Measurements from ENCODE around the gene CA5A. TPM values are rescaled to one million over a fixed set of nuclear protein-coding genes. Genes with fewer than 3 reads are reported as not detected.
"Not testable (repeated sequence)": the region's sequence is repeated elsewhere in the genome, so short reads cannot be mapped to it uniquely, and the experiment has no call there.

Gene CA5A
- total RNA-seq, 4 donors from 2014 or later: not detected

DNA sequence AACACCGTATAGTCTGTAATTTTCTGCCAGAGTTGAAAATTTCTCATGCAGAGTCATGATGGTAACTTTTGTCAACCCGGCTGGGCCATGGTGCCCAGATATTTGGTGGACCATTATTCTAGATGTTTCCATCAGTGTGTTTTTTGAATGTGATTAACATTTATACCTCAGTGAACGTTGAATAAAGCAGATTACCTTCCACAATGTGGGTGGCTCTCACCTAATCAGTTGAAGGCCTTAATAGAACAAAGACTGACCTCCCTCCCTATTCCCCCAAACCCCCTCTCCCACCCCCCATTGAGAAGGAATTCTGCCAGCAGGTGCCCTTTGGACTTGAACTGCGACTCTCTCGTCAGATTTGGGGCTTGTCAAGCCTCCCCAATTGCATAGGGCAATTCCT is 6.4 kb upstream of the CA5A start:
- no peaks in the 10 kb centered on the region for H3K27me3 ChIP-seq
- no peaks in the 10 kb centered on the region for H3K4me1 ChIP-seq
- no peak for DNase-seq
- no peaks in the 10 kb centered on the region for H3K9me3 ChIP-seq
- H3K27ac ChIP-seq: no peak overlapping the region
- no peaks in the 10 kb centered on the region for H3K36me3 ChIP-seq
- TF ChIP-seq, protein P1, sequence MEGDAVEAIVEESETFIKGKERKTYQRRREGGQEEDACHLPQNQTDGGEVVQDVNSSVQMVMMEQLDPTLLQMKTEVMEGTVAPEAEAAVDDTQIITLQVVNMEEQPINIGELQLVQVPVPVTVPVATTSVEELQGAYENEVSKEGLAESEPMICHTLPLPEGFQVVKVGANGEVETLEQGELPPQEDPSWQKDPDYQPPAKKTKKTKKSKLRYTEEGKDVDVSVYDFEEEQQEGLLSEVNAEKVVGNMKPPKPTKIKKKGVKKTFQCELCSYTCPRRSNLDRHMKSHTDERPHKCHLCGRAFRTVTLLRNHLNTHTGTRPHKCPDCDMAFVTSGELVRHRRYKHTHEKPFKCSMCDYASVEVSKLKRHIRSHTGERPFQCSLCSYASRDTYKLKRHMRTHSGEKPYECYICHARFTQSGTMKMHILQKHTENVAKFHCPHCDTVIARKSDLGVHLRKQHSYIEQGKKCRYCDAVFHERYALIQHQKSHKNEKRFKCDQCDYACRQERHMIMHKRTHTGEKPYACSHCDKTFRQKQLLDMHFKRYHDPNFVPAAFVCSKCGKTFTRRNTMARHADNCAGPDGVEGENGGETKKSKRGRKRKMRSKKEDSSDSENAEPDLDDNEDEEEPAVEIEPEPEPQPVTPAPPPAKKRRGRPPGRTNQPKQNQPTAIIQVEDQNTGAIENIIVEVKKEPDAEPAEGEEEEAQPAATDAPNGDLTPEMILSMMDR (IDR thresholded peaks at IDR 0.05): no peak
- TF ChIP-seq POLR2A (IDR thresholded peaks at IDR 0.05): no peak
- intact Hi-C loops (cut with DNase I; ENCODE audit: low total_unique reads): no loop called here
- no peak overlapping the region for H3K4me3 ChIP-seq

DNA sequence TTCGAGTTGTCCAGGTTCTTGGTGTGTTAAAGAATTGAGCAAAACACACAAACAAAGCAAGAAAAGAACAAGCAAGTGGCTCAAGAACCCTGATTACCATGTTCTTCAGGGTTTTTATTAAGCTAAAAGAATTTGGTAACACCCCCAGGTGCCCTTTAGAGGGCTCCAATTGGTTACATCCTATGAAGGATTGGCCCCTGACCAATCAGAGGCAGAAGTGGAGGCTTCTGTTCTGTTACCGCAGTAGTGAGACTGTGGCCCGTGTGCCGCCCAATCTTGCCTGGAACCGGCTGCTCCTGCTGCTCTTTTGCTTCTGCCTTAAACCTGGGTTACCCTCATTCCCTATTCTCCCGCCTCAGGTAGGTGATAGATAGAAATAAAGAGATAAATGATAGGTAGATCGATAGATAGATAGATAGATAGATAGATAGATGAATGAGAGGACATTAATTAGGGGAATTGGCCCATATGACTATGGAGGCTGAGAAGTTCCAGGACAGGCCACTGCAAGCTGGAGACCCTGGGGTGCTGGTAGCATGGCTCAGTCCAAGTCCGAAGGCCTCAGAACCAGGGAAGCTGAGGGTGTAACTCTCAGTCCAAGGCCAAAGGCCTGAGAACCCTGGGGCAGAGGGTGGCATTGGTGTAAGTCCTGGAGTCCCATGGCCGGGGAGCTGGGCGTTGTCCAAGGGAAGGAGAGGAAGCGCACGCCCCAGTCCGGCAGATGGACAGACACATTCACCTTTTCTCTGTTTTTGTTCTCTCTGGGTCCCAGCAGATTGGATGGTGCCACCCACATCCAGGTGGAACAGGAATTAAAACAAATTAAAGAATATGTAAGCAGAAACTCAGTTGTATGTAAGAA is 3.5 kb upstream of the CA5A start:
- no peaks in the 10 kb centered on the region for H3K9me3 ChIP-seq
- no peak for DNase-seq
- no peaks in the 10 kb centered on the region for H3K4me1 ChIP-seq
- TF ChIP-seq POLR2A (IDR thresholded peaks at IDR 0.05): no peak
- TF ChIP-seq, protein P1 (IDR thresholded peaks at IDR 0.05): no peak
- H3K27me3 ChIP-seq: no peaks in the 10 kb centered on the region
- intact Hi-C loops (cut with DNase I; ENCODE audit: low total_unique reads): no loop called here
- H3K36me3 ChIP-seq: no peaks in the 10 kb centered on the region
- no peak overlapping the region for H3K4me3 ChIP-seq
- H3K27ac ChIP-seq: no peak overlapping the region

DNA sequence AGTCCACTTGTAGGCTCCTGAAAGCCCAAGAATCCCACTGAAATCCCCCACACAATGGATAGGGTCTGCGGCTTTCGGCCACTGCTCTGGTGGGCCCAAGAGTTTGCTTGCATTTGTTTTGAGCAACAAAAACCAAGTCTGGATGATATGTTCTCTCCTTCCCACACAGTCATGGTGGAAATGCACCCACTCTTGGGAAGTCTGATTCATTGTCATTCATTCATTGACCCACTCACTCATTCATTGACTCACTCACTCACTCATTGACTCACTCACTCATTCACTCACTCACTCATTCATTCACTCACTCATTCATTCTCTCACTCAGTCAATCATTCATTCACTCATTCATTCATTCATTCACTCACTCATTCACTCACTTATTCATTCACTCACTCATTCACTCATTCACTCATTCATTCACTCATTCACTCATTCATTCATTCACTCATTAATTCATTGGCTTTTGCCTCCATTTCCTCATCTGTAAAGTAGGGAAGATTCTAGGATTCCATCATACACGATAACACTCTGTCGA is 2.2 kb upstream of the CA5A start:
- no peak overlapping the region for H3K27ac ChIP-seq
- no peaks in the 10 kb centered on the region for H3K9me3 ChIP-seq

DNA sequence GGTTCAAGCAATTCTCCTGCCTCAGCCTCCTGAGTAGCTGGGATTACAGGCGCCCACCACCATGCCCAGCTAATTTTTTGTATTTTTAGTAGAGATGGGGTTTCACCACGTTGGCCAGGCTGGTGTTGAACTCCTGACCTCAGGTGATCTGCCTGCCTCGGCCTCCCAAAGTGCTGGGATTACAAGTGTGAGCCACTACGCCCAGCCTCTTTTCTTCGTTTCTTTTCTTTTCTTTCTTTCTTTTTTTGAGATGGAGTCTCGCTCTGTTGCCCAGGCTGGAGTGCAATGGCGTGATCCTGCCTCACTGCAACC is 858 bp upstream of the CA5A start:
- H3K4me1 ChIP-seq; H3K27me3 ChIP-seq; intact Hi-C loops (cut with DNase I; ENCODE audit: low total_unique reads): not testable (repeated sequence)

More for the DNA sequence above, 2.2 kb upstream of the CA5A start:
- TF ChIP-seq, protein P1 (IDR thresholded peaks at IDR 0.05): no peak
- no peak for TF ChIP-seq POLR2A (IDR thresholded peaks at IDR 0.05)
- H3K36me3 ChIP-seq: no peaks in the 10 kb centered on the region
- no peaks in the 10 kb centered on the region for H3K4me1 ChIP-seq
- intact Hi-C loops (cut with DNase I; ENCODE audit: low total_unique reads): no loop called here
- no peaks in the 10 kb centered on the region for H3K27me3 ChIP-seq
- H3K4me3 ChIP-seq: no peak overlapping the region
- DNase-seq: no peak

DNA sequence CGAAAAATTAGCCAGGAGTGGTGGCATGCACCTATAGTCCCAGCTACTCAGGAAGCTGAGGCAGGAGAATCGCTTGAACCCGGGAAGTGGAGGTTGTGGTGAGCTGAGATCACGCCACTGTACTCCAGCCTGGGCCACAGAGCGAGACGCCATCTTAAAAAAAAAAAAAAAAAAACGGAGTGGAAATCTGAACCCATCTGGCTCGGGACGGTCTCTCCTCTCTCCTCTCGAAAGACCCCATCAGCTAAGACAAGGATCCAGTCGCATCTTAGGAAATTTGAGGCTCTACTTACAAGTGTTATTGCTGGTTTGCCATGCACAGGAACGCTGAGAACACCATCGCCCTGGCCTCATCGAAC is 334 bp downstream of the CA5A start:
- H3K36me3 ChIP-seq; H3K4me1 ChIP-seq; H3K9me3 ChIP-seq; DNase-seq; H3K27ac ChIP-seq; intact Hi-C loops (cut with DNase I; ENCODE audit: low total_unique reads); H3K27me3 ChIP-seq; H3K4me3 ChIP-seq: not testable (repeated sequence)

More for the DNA sequence above, 858 bp upstream of the CA5A start:
- not testable (repeated sequence) for H3K36me3 ChIP-seq, H3K27ac ChIP-seq, DNase-seq, H3K9me3 ChIP-seq, H3K4me3 ChIP-seq

DNA sequence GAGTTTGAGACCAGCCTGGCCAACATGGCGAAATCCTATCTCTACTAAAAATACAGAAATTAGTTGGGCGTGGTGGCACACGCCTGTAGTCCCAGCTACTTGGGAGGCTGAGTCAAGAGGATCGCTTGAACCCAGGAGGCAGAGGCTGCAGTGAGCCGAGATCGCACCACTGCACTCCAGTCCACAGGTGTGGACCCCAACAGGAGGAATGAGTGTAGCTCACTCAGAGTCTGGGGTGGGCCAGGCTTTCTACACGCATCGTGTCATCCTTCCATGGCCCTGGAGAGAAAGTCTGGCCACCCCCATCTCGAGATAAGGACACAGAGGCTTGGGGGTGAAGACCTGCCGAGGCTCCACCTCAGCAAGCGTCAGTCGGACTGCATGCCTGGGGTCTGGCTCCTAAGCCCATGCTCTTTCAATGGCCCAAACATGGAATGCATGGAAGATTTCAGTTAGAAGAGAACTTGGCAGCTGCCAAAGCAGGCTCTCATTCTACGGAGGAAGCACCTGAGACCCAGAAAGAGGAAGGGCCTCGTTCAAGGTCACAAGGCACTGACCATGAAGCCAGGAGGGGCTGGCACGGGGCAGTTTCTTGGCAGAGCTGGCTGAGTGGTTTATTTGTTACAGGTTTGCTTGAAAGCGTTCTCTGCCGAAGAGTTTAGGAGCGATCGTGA is 1.4 kb downstream of the CA5A start:
- DNase-seq; H3K4me1 ChIP-seq; H3K4me3 ChIP-seq; H3K27ac ChIP-seq; H3K36me3 ChIP-seq; intact Hi-C loops (cut with DNase I; ENCODE audit: low total_unique reads); H3K27me3 ChIP-seq; H3K9me3 ChIP-seq: not testable (repeated sequence)

Measured in uterus (tissue), 4 donors.